Transverse colon (tissue), 4 donors: Measurements from ENCODE around the gene FLVCR2.

ENCODE experiments used
- POLR2AphosphoS5 ChIP-seq, 3 donors: sonication (generic); formaldehyde crosslinking; IDR thresholded peaks; one replicate each; pipeline ENCODE4 v1.6.1; 2016; ENCODE audit warnings: antibody characterized with exemption in 3 of 3
- TF ChIP-seq, protein P1 (sequence below), 5 experiments: fragments of 200-600 bp in 3 of 5; fragments of 450-650 bp in 2 of 5; sonication (generic) in 3 of 5; IDR thresholded peaks; 1 replicate in 2 of 5; 2 replicates in 3 of 5; pipeline ENCODE4 v1.5.1; 2016 to 2017; ENCODE audit warnings: antibody characterized with exemption in 5 of 5, inconsistent platforms in 3 of 5, mild to moderate bottlenecking in 2 of 5, moderate library complexity in 1 of 5

DNA sequence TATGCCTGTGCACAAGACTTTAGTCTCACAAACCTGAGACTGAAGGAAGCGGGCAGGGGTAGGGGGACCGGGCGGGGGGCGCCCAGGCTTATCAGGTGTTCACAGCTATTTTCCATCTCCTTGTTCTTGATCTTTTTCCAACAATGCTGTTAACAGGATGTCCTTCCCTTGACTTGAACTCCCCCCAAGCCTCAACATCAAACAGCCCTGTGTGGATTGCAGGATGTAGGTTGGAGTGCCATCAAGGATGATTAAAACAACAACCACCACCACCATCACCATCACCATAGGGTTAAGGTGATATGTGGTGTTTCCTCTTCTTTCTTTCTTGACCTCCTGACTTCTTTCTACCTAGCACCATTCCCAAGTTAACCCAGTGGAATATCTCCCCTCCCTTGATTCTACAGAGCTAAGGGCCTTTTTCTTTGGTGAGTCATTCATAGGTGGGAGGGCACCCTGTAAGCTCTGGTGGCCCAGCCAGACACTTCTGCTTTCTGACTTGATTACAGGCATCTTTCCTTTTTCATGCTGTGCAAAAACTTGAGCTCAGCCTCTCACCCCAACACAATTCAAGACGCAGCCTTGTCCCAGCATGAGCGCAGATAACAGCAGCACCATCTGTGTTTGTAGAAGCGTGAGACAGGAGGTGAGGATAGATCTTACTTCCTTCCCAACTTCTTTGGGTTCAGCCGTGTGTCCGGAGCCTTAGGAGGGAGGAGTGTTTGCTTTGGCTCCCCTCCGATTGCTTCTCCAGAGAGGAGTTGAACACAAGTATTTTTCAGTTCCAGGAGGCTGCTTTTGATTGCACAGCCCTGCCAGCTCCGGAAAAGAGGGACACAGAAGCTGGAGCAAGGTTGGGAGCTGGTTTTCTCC is 26.8 kb downstream of the FLVCR2 start:
- TF ChIP-seq POLR2AphosphoS5 (IDR thresholded peaks at IDR 0.05): no peak
- TF ChIP-seq, protein P1, sequence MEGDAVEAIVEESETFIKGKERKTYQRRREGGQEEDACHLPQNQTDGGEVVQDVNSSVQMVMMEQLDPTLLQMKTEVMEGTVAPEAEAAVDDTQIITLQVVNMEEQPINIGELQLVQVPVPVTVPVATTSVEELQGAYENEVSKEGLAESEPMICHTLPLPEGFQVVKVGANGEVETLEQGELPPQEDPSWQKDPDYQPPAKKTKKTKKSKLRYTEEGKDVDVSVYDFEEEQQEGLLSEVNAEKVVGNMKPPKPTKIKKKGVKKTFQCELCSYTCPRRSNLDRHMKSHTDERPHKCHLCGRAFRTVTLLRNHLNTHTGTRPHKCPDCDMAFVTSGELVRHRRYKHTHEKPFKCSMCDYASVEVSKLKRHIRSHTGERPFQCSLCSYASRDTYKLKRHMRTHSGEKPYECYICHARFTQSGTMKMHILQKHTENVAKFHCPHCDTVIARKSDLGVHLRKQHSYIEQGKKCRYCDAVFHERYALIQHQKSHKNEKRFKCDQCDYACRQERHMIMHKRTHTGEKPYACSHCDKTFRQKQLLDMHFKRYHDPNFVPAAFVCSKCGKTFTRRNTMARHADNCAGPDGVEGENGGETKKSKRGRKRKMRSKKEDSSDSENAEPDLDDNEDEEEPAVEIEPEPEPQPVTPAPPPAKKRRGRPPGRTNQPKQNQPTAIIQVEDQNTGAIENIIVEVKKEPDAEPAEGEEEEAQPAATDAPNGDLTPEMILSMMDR (IDR thresholded peaks at IDR 0.05): no peak
